DND-41 (cell line): ENCODE measurements around the gene CYP2S1.

Experiments
- CTCF ChIP-seq: IDR thresholded peaks from 2 replicates; pipeline ENCODE4 v1.5.1; 2012; ENCODE audit warnings: borderline replicate concordance, low read length, moderate library complexity, mild to moderate bottlenecking; ENCODE audit not compliant: poor library complexity, severe bottlenecking; ENCODE audit errors: extremely low read depth
- EZH2 ChIP-seq: IDR thresholded peaks from 3 replicates; pipeline ENCODE4 v1.6.1; 2012; ENCODE audit warnings: borderline replicate concordance, low read depth, mild to moderate bottlenecking, moderate library complexity, low read length, inconsistent platforms; ENCODE audit not compliant: severe bottlenecking

GRCh38 chr19:41172297-41173164 is 20.5 kb upstream of the CYP2S1 start:
- TF ChIP-seq EZH2, result no peak
- TF ChIP-seq CTCF, result no peak
